HG02763 (cell line): ENCODE measurements around the gene LIG4.

ENCODE experiments used
- ATAC-seq: cut with Tn5 transposase; IDR thresholded peaks from one replicate; pipeline ENCODE4 v1.9.1; 2021; ENCODE audit warnings: mild to moderate bottlenecking, moderate library complexity; ENCODE audit not compliant: unreplicated experiment

The LIG4 gene

DNA sequence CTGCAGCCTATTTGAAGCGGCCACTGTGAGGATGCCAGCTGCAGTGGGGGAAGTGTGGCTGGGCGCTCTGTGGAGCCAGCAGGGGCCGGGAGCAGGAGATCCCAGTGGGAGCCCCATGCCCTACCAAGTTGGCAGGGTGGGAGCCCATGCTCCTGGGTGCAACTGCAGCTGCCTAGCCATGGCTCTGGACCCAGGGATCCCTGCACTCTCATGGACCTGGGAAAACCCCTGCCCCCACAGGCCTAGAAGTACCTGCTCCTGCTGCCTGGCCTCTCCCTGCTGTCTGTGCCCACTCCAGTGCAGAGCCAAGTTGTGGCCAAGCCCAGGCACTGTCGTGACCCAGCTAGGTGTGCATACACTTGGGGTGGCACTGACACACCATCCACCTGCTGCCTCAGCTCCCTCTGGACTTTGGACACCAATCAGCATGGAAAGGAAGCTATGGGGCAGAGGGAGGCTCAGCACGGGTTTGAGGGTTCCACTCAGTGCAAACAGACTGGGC, 20.9 kb downstream of the LIG4 start:
- no peak for ATAC-seq

DNA sequence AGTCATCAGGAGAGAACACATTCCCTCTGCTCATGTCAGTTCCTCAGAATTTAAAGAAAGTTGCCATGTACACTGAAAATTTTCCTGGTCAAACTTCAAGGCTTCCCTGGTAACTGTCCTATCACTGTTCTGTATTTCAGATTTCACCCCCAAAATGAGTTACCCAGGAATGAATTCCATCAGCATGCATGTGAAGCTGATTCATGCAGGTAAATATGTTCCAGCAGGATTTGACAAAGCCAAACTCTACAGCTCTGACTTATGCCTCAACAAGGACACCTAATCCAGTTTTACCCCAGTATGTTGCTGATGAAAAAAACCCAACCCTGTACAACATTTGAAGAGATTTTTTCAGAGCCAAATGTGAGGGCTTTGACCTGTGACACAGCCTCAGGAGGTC, 21.5 kb downstream of the LIG4 start:
- ATAC-seq: no peak

DNA sequence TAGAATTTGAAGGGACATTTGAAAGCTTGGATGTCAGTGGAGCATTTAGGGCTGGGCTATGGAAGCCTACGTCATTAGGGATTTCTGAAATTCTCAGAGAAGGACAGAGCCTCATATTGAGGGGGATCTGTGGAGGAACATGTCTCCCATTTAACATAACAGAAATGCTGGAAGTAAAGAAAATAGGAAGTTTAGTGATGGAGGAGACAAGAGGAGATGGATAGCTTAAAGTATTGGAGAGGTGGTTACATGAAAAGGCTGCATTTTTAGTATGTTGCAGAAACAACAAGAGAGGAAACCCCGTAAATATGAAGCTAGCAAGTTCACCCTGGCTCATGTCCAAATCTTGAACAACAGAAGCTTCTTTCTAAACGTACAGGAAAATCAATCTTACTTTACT, 24.4 kb downstream of the LIG4 start:
- no peak for ATAC-seq

DNA sequence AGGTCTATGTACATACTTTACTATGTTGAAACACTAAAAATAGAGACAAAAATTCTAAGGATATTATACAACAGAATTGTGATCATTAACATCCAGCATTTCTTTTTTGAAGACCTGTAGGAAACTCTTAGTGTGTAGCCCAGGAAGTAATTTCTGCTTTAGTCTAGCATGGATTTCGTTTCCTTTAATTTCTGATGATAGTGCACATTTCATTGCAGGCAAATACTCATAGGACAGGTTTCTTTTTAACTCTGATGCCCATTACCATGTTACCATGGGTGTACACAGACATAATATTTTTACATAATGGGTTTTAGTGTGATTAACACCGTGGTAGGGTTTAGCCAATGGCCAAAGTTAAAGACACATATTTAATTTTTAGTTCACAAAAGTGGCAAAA, 27.1 kb downstream of the LIG4 start:
- no peak for ATAC-seq

DNA sequence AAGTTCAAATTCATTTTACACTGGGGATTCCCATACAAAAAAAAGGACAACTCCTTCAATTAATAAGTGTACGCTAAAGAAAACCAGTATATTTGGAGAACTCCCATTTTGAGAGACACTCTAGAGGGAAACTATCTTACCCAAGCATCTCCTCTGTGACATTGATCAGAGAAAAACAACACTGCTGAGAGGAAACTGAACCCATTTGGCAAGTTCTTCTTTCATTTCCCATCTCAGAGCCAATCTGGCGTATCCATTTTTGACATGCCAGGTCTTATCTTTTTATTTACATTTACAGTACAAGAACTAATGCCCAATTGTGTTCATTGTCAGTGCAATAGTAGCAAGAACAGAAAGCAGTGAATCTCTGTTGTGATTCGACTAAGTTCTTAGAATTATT, 30.1 kb downstream of the LIG4 start:
- no peak for ATAC-seq

DNA sequence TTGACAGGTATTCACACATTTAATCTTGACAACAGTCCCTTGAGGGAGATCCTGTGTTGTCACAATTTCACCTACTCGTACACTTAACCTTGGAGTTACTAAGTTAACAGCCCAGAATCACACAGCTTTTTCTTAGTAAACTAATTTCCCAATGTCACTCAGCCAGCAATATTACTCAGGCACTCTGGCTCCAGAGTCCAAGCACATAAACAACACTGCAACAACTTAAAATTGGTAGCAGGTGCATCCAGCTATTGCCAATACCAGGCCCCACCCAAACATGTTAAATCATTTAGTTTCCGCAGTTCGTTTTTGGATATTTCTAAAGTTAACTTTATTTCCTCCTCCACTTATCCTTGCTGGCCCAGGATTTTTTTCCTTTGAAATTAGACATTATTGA, 32.7 kb downstream of the LIG4 start:
- ATAC-seq: no peak

DNA sequence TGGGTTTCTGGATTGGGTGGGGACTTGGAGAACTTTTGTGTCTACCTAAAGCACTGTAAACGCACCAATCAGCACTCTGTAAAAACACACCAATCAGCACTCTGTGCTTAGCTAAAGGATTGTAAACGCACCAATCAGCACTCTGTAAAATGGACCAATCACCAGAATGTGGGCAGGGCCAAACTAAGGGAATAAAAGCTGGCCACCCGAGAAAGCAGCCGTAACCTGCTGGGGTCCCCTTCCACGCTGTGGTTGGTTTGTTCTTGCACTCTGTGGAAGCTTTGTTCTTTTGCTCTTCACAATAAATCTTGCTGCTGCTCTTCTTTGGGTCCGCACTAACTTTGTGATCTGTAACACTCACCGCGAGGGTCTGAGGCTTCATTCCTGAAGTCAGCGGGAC, 37.3 kb downstream of the LIG4 start:
- ATAC-seq: no peak

DNA sequence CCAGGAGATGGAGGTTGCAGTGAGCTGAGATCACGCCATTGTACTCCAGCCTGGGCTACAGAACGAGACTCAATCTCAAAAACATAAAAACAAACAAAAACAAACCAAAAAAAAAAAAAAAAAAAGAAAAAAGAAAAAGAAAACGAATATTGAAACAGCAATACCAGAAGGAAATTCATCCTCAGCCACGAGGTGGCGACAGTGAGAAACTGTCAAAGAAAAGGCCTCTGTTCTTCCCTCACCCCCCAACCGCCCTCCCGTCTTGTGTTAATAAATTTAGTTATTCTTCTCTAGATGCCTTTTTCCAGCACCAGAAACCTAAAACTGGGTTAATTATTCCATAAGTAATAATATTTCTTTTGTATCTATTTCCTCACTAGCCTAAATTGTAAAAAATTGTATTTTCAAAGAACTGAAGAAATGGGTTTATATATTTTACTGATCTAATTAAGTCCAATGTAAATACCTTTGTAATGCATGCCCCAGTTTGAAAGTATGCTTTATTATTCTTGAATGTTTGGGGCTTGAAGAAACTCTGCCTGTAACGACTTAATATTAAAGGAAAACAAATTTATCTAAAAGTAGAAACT, 38.6 kb downstream of the LIG4 start:
- no peak for ATAC-seq

DNA sequence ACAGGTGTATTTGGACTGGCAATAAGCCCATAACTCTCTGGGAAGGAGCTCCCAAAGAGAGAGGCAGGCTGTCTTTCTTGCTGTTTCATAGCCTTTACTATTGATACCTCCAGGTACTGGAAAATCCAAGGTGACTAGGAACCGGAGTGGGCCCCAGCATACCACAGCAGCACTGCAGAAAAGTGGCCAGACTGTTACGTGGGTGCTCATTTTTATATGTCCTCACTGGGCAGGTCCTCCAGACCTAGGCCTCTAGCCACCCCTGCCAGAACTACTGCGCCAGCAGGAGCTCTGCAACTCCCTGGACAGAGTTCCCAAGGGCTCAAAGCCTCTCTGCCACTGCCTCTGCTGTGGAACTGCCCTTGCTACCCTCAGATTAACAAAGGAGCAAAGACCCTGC, 46.4 kb downstream of the LIG4 start:
- no peak for ATAC-seq

DNA sequence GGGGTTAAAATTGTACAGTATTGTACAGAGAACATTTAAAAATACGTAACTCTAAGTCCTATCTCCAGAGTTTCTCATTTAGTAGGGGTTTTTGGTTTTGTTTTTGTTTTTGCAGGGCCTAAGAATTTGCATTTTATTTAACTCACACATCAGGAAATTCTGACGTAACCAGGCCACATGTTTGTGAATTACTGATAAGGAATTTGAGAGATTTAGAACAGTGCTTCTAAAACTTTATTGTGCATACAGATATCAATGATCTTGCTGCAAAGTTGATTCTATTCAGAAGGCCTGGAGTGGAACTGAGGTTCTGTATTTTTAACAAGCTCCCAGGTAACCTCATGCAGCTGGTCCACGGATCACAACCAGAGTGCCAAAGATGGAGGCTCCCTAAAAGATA, 49.3 kb downstream of the LIG4 start:
- ATAC-seq: no peak

DNA sequence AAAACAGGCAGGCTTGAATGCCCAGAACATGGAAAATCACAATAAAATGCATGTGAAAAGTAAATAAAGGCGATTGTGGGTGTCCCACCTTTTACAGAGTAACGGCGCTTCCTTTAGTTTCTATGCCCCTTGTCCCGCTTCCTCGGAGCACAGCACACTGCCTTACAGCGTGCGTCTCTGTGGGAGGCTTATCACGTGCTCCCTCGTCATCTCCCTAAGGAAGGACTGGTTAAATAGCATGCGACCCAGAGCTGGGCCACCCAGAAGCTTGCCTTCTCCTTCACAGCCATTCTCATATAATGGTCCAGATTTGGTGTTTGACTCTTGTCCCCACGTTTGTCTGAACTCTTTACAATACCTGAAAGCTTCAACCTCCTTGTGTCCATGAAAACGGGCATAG, 56.6 kb downstream of the LIG4 start:
- no peak for ATAC-seq
